Effector memory CD8-positive, alpha-beta T cell (primary cell): Measurements from ENCODE around the gene RPGRIP1L.

ENCODE experiments used
- ATAC-seq: fragments of 150-1000 bp; cut with Tn5 transposase; replicated peaks from 2 replicates; pipeline ENCODE4 v1.10.0; 2021; ENCODE audit warnings: mild to moderate bottlenecking, moderate library complexity
- DNase-seq, 3 experiments: peaks; one replicate each; pipeline ENCODE4 v3.0.0; 2021
- H3K27ac Mint-ChIP-seq, 2 donors: one replicate each; pipeline ENCODE4 v1.8.0; 2022; ENCODE audit warnings: mild to moderate bottlenecking in 2 of 2, mixed read lengths in 2 of 2, moderate library complexity in 2 of 2
- H3K27me3 Mint-ChIP-seq, 2 donors: one replicate each; pipeline ENCODE4 v1.8.0; 2022; ENCODE audit warnings: mixed read lengths in 2 of 2
- H3K36me3 Mint-ChIP-seq: one replicate; pipeline ENCODE4 v1.8.0; 2022; ENCODE audit warnings: mild to moderate bottlenecking, moderate library complexity, mixed read lengths; ENCODE audit not compliant: insufficient read depth
- H3K4me1 Mint-ChIP-seq, 2 donors: one replicate each; pipeline ENCODE4 v1.8.0; 2022; ENCODE audit warnings: low read depth in 2 of 2, mixed read lengths in 2 of 2
- H3K4me3 Mint-ChIP-seq, 2 donors: one replicate each; pipeline ENCODE4 v1.8.0; 2022; ENCODE audit warnings: mild to moderate bottlenecking in 2 of 2, mixed read lengths in 2 of 2, moderate library complexity in 2 of 2
- H3K9me3 Mint-ChIP-seq, 2 donors: one replicate each; pipeline ENCODE4 v1.8.0; 2022; ENCODE audit warnings: mixed read lengths in 2 of 2

The RPGRIP1L gene

GRCh38 chr16:53732296-53732929 is 28.8 kb upstream of the RPGRIP1L start:
- Mint-ChIP-seq H3K36me3 (no peaks in the 10 kb centered on the region), H3K9me3 (no peaks in the 10 kb centered on the region), H3K4me1 (peaks cover 14 to 45% of the 10 kb centered on the region in 2 donors), H3K4me3 (no peak overlapping the region), H3K27ac (no peak overlapping the region), H3K27me3 (no peaks in the 10 kb centered on the region)
- no peak for ATAC-seq
- no peak for DNase-seq

DNA sequence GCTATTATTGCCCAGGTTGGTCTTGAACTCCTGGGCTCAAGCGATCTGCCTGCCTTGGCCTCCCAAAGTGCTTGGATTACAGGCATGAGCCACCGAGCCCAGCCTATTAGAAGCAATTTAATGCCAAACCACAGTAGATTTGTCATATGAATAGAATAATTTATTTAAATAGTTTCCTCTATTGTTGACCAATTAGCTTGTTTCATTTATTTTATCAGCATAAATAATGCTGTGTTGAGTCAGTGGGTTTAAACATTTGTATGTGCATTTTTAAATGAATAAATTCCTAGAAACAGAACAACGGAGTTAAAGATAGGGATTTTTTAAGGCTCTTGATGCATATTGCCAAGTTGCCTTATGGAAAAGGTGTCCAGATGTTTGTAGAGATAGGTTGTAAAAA is 27.0 kb upstream of the RPGRIP1L start:
- Mint-ChIP-seq H3K4me3 (no peak overlapping the region), H3K4me1 (peaks cover 13 to 40% of the 10 kb centered on the region in 2 donors), H3K36me3 (no peaks in the 10 kb centered on the region), H3K27me3 (no peaks in the 10 kb centered on the region), H3K27ac (no peak overlapping the region), H3K9me3 (no peaks in the 10 kb centered on the region)
- ATAC-seq (no peak), DNase-seq (no peak)

DNA sequence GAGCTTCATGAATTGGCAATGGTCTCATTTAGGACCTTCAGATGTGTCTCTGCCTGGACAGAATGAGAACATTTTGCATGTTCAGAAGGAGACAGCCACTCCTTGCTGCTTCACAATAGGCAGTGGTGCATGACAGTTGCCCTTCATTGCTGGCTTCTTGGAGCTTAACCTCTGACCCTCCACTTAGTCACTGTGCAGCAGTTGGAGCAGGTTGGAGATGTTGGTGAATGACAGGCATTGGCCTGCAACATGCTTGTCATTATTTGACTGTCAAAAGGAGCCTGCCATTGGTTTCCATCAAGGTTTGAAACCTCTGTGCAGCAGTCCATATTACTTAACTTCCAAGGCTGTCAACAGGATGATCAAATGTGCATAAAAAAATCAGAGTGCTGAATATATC is 23.0 kb upstream of the RPGRIP1L start:
- H3K4me3 Mint-ChIP-seq, result no peak overlapping the region
- no peaks in the 10 kb centered on the region for H3K27me3 Mint-ChIP-seq
- no peaks in the 10 kb centered on the region for H3K36me3 Mint-ChIP-seq
- no peak for ATAC-seq
- peaks cover 20 to 50% of the 10 kb centered on the region in 2 donors for H3K4me1 Mint-ChIP-seq
- H3K9me3 Mint-ChIP-seq, result no peaks in the 10 kb centered on the region
- DNase-seq, result no peak
- H3K27ac Mint-ChIP-seq, result no peak overlapping the region

DNA sequence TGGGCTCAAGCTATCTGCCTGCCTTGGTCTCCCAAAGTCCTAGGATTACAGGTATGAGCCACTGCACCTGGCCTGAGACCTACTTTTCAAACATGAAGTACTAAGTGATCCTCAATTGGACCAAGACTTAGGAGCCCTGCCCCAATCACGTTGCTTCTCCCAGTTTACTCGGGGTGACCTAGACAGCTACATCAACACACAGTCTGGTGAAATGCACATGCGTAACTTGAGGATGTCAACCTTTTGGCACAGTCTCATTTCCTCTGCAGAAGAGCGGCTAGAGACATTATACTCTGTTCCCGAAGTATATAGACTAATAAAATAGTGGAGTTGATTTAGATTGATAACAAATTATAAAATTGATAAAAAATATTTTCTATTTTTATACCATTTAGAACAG is 17.4 kb upstream of the RPGRIP1L start:
- no peaks in the 10 kb centered on the region for H3K9me3 Mint-ChIP-seq
- no peaks in the 10 kb centered on the region for H3K36me3 Mint-ChIP-seq
- DNase-seq (no peak), ATAC-seq (no peak)
- H3K4me3 Mint-ChIP-seq, result no peak overlapping the region
- no peaks in the 10 kb centered on the region for H3K27me3 Mint-ChIP-seq
- peaks cover 21 to 41% of the 10 kb centered on the region in 2 donors for H3K4me1 Mint-ChIP-seq
- no peak overlapping the region for H3K27ac Mint-ChIP-seq

DNA sequence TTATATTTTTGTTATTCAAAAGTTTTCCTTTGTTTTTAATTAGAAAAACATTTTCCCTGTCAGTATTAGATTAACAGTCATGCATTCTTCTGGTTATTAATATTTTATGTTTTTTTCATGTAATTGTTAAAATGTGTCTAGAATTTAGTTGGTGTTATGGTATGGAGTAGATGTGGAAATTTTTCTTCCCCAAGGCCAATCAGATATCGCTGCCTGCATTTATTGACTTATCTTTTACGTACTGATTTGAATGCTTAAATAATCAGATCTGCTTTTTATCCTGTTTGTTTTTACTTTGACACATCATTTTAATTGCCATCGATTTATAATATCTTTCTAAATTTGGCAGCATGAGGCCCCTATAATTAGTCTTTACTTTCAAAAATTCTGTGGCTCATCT is 13.9 kb upstream of the RPGRIP1L start:
- Mint-ChIP-seq H3K36me3 (no peaks in the 10 kb centered on the region), H3K27me3 (no peaks in the 10 kb centered on the region), H3K4me3 (no peak overlapping the region), H3K9me3 (no peaks in the 10 kb centered on the region), H3K27ac (no peak overlapping the region), H3K4me1 (peaks cover 25 to 27% of the 10 kb centered on the region in 2 donors)
- DNase-seq, result no peak
- no peak for ATAC-seq

- Mint-ChIP-seq H3K9me3 (no peaks in the 10 kb centered on the region), H3K27me3 (no peaks in the 10 kb centered on the region), H3K27ac (no peak overlapping the region), H3K36me3 (no peaks in the 10 kb centered on the region), H3K4me1 (peaks cover 26 to 35% of the 10 kb centered on the region in 2 donors), H3K4me3 (no peak overlapping the region)
- no peak for DNase-seq
- no peak for ATAC-seq
These were observed 11.3 kb upstream of the RPGRIP1L start for GRCh38 chr16:53715023-53715384.

DNA sequence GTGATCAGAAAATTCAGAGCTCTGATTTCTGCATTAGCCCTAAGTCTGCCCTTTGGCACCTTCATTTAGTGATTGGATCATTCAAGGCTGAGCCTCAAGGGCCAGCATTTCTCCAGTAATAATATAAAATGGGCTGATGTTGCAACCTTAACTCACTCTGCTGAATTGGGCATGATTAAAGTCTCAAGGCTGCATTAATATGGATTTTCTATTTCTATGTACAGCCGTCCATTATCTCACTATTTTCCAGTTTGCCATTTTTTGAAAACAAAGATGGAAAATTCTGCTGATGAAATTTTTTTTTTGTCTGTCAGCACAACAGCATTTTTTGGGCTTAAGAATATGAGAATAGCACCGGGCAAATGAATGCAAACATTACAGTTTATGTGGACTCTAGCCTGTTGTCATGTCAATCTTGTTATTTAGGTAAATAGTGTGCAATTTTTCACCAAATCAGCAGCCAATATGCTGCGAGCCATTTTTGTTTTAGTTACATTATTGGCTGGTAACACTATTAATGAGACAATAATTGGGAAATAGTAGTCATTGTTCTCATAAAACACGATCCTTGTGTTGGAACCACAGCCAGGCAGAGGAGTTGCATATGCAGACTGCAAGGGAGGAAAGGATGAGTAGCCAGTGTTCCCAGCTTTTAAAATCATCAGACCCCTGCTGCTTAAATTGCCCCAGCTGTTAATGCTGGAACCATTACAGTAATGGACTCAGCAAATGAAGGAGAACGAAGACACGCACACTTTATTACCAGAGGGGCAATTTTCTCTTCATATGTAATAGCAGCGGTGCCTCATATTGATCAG is 10.8 kb upstream of the RPGRIP1L start:
- H3K36me3 Mint-ChIP-seq, result no peaks in the 10 kb centered on the region
- no peak for ATAC-seq
- H3K4me3 Mint-ChIP-seq, result no peak overlapping the region
- H3K27ac Mint-ChIP-seq, result no peak overlapping the region
- DNase-seq, result no peak
- no peaks in the 10 kb centered on the region for H3K27me3 Mint-ChIP-seq
- H3K4me1 Mint-ChIP-seq, result peaks cover 24 to 38% of the 10 kb centered on the region in 2 donors
- no peaks in the 10 kb centered on the region for H3K9me3 Mint-ChIP-seq

GRCh38 chr16:53713403-53714204 is 9.9 kb upstream of the RPGRIP1L start:
- Mint-ChIP-seq H3K4me3 (no peak overlapping the region), H3K4me1 (peaks cover 24 to 37% of the 10 kb centered on the region in 2 donors), H3K9me3 (no peaks in the 10 kb centered on the region), H3K27ac (peak overlapping the region in 1 of 2 donors; percentile 58), H3K27me3 (no peaks in the 10 kb centered on the region), H3K36me3 (no peaks in the 10 kb centered on the region)
- ATAC-seq (no peak), DNase-seq (no peak)

GRCh38 chr16:53712065-53712464 is 8.4 kb upstream of the RPGRIP1L start:
- Mint-ChIP-seq H3K27ac (no peak overlapping the region), H3K27me3 (no peaks in the 10 kb centered on the region), H3K9me3 (no peaks in the 10 kb centered on the region), H3K4me3 (no peak overlapping the region), H3K4me1 (peaks cover 25 to 40% of the 10 kb centered on the region in 2 donors), H3K36me3 (no peaks in the 10 kb centered on the region)
- ATAC-seq (no peak), DNase-seq (no peak)

DNA sequence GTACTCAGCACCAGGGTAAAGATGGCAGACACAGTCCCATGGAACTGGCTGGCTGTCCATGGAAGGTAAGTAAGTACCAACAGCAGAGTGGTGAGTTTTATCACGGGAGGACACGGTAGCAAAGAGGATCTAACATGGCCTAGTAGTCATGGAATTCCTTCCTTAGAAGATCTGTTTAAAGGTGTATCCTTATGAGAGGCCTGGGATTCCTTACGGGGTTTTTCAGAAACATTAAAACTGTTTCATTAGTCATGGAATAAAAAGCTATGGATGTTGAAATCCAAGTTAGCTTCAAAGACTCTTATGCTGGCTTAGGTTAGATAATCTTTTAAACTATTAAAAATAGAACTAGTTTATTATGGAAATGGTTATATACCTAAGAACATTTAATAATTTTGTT is 7.7 kb upstream of the RPGRIP1L start:
- no peaks in the 10 kb centered on the region for H3K27me3 Mint-ChIP-seq
- no peak overlapping the region for H3K4me3 Mint-ChIP-seq
- H3K27ac Mint-ChIP-seq, result no peak overlapping the region

GRCh38 chr16:53708490-53708889 is 4.8 kb upstream of the RPGRIP1L start:
- Mint-ChIP-seq H3K4me1 (peaks cover 28 to 48% of the 10 kb centered on the region in 2 donors), H3K36me3 (peaks cover 5% of the 10 kb centered on the region), H3K4me3 (no peak overlapping the region), H3K27me3 (no peaks in the 10 kb centered on the region), H3K9me3 (no peaks in the 10 kb centered on the region), H3K27ac (no peak overlapping the region)
- ATAC-seq, result no peak
- DNase-seq, result no peak

More for the DNA sequence above, 7.7 kb upstream of the RPGRIP1L start:
- ATAC-seq, result no peak
- no peaks in the 10 kb centered on the region for H3K36me3 Mint-ChIP-seq
- DNase-seq, result no peak
- peaks cover 26 to 41% of the 10 kb centered on the region in 2 donors for H3K4me1 Mint-ChIP-seq
- no peaks in the 10 kb centered on the region for H3K9me3 Mint-ChIP-seq

- no peak overlapping the region for H3K4me3 Mint-ChIP-seq
- DNase-seq, result no peak
- ATAC-seq, result no peak
- H3K27me3 Mint-ChIP-seq, result no peaks in the 10 kb centered on the region
- no peaks in the 10 kb centered on the region for H3K9me3 Mint-ChIP-seq
- peaks cover 5% of the 10 kb centered on the region for H3K36me3 Mint-ChIP-seq
- no peak overlapping the region for H3K27ac Mint-ChIP-seq
- H3K4me1 Mint-ChIP-seq, result peaks cover 26 to 46% of the 10 kb centered on the region in 2 donors
These were observed 4.0 kb upstream of the RPGRIP1L start for GRCh38 chr16:53707671-53708070.

DNA sequence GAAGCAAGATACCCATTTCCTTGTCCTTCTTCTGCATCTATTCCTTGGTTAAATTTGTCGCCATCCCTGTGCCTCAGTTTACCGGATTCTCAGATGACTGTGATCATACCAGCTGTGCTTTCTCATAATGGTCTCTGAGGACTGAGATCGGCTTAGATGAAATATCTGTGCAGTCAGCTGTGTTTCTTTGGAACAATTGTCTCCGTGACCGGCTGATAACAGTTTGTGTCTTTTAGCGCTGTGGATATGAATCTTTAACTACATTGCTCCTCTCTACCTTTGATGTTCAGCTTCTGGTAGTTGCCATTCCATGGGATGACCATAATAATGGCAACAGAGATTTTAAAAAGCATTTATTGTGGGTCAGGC is 770 bp upstream of the RPGRIP1L start:
- H3K27me3 Mint-ChIP-seq, result no peaks in the 10 kb centered on the region
- H3K27ac Mint-ChIP-seq, result peak overlapping the region; percentile 95
- no peak for ATAC-seq
- peaks cover 5% of the 10 kb centered on the region for H3K36me3 Mint-ChIP-seq
- DNase-seq, result no peak
- H3K4me3 Mint-ChIP-seq, result peak overlapping the region; percentile 94 to 95
- peaks cover 21 to 38% of the 10 kb centered on the region in 2 donors for H3K4me1 Mint-ChIP-seq
- no peaks in the 10 kb centered on the region for H3K9me3 Mint-ChIP-seq
